GM19035 (cell line): ENCODE measurements around the gene TMEM184A.
A peak's percentile ranks its signal among the peaks of the same experiment; 100 is the strongest.
"Not testable (repeated sequence)": the region's sequence is repeated elsewhere in the genome, so short reads cannot be mapped to it uniquely, and the experiment has no call there.

ENCODE experiments used
- ATAC-seq: cut with Tn5 transposase; IDR thresholded peaks from one replicate; pipeline ENCODE4 v1.9.1; 2021; ENCODE audit not compliant: unreplicated experiment

Gene TMEM184A

GRCh38 chr7:1590887-1591286 lies 34.9 kb upstream of the TMEM184A start:
- no peak for ATAC-seq

DNA sequence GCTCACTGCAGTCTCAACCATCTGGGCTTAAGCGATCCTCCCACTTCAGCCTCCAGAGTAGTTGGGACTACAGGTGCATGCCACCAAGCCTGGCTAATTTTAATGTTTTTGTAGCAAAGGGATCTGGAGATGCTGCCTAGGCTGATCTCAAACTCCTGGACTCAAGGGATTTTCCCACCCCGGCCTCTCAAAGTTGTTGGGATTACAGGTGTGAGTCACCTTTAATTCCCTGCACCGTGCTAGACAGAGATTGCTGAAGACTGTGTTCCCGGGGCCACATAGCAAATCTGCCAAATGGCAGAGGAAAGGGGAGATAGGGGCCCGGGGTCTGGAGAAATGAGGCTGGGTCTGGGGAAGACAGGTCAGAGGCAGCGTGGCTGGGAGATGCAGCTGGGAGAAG lies 34.5 kb upstream of the TMEM184A start:
- no peak for ATAC-seq

- no peak for ATAC-seq
These were observed 33.0 kb upstream of the TMEM184A start for GRCh38 chr7:1588978-1589377.

DNA sequence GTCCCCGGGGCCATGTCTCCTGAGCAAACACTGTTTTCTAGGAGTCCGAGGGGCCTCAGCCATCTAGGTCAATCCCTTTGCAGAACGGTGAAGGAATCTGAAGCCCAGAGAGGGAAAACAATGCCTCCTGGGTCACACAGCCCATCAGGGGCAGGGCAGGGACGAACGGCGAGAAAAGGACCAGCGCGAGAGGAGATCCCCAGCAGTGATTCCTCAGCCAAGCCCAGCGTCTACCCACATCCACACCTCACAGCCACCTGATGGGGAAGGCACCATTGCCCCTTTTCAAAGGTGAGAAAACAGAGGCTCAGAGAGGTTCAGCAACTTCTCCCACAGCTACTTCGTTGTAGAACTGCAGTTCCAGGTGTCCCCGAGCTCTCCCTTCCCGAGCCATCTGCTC lies 31.7 kb upstream of the TMEM184A start:
- ATAC-seq: no peak

GRCh38 chr7:1586827-1587705 lies 31.1 kb upstream of the TMEM184A start:
- no peak for ATAC-seq

GRCh38 chr7:1586126-1586826 lies 30.3 kb upstream of the TMEM184A start:
- no peak for ATAC-seq

DNA sequence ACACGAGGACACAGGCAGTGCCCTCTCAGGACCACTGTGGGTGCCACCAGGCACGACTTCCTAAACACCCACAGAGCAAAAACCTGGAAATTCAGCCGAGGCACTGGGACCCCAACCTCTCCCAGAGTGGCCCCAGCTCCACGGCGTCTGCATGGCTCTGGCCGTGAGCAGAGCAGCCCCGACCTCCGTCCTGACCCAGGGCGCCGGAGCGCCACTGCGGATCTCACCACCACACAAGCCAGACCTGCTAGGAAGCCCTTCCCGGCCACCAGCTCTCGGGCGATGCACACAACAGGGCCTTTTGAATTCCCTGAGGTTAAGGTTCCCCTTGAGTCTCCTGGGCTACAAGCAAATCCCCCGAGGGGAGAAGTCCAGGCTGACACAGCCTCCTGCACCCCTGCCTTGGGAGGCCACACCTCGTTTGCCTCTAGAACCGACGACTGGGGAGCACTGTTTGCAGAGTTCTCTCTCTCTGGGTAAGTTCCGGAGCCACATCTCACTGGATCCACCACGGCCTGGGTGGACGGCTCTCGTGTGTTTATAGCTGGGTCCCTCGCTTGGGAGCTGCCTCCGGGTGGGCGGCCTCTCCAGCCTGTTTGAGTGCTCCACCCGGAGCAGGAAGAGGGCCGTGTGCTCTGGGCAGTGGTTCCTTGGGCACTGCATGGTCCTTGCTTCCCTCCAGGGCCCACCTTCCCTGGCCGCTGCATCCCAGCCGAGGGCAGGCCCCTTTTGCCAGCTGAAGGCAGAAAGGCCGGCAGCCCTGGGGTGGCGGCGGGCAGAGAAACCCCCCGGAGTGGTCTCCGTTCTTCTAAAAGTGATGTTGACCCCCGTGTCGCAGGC lies 29.4 kb upstream of the TMEM184A start:
- ATAC-seq: no peak

- no peak for ATAC-seq
These were observed 28.7 kb upstream of the TMEM184A start for GRCh38 chr7:1584700-1585099.

DNA sequence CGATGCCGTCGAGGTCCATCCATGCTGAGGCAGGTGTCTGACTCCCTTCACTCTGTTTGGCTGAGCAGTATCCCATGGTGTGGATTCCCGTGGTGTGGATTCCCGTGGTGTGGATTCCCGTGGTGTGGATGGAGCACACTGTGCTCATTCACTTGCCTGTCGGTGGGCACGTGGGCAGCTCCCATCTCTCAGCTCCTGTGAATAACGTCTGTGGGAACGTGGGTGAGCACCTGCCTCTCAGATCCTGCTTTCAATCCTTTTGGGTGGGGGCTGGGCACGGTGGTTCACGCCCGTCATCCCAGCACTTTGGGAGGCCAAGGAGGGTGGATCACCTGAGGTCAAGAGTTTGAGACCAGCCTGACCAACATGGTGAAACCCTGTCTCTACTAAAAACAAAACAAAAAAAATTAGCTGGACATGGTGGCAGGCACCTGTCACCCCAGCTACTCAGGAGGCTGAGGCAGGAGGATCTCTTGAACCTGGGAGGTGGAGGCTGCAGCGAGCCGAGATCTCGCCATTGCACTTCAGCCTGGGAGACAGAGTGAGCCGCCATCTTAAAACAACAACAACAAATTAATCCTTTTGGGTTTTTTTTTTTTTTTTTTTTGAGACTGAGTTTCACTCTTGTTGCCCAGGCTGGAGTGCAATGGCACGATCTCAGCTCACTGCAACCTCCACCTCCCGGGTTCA lies 27.4 kb upstream of the TMEM184A start:
- not testable (repeated sequence) for ATAC-seq

DNA sequence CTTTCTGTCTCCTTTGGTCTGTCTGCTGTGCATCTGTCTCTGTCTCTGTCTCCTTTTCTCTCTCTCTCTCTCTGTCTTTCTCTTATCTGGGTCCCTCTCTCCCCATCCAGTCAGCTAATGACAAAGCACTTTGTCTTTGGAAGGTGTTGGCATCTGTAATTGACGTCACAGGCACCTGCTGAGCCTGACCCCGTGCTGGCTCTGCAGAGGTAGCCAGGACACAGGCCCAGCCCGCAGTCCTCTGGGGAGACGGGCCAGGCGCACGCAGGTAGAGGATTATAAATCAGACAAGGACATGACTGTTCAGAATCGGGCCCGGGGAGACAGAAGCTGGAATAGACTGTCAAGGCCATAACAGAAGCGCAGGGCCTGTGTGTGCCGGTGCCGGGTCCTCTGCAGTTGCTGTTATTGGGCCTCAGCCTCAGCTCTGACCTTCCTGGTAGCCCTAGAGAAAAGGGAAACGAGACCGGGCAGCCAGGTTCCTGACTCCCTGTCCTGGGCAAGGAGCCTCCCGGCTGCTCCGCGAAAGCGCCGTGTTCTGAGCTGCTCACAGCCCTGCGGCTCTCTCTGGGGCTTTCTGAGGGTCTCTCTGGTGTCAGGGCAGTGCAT lies 24.5 kb upstream of the TMEM184A start:
- ATAC-seq: no peak

DNA sequence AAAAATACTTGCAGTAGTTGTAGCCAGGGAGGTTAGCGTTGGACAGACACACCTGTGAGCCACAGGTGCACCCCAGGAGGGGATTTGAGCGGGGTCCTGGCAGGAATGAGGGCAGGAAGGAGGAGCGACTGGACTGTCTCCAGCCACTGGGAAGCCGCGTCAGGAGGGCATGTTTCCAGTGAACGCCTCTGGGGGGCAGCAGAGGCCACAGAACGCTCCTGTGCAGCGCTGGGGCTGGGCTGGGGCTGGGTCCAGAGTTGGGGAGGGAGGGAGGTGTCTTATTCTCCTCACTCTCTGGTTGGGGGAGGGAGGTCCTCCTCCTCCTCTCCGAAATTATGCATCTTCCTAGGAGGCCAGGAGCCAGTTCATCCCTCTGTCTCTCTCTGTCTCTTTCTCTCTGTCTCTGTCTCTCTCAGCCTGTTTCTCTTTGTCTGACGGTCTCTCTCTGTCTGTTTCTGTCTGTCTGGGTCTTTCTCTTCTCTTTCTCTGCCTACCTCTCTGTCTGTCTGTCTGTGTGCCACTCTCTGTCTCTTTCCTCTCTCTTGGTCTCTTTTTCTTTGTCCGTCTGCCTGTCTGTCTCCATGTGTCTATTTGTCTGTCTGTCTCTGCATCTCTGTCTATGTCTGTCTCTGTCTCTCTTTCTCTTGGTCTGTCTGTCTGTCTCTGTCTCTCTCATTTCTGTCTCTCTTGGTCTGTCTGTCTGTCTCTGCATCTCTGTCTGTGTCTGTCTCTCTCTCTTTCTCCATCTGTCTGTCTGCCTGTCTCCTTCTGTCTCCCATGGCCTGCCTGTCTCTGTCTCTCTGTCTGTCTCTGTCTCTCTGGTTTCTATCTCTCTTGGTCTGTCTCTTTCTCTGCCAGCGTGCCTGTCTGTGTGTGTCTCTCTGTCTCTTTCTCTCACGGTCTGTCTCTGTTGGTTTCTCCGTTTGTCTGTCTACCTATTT lies 23.7 kb upstream of the TMEM184A start:
- no peak for ATAC-seq

DNA sequence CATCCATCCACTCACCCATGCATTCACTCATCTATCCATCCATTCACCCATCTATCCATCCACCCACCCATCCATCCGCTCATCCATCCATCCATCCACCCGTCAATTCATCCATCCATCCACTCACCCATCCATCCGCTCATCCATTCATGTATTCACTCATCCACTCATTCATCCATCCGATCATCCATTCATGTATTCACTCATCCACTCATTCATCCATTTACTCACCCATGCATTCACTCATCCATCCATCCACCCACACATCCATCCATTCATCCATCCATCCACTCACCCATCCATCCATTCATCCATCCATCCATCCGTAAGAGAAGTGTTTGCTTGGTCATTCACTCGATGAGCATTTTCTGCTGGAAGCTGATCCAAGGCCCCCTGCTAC lies 22.5 kb upstream of the TMEM184A start:
- ATAC-seq: no peak

DNA sequence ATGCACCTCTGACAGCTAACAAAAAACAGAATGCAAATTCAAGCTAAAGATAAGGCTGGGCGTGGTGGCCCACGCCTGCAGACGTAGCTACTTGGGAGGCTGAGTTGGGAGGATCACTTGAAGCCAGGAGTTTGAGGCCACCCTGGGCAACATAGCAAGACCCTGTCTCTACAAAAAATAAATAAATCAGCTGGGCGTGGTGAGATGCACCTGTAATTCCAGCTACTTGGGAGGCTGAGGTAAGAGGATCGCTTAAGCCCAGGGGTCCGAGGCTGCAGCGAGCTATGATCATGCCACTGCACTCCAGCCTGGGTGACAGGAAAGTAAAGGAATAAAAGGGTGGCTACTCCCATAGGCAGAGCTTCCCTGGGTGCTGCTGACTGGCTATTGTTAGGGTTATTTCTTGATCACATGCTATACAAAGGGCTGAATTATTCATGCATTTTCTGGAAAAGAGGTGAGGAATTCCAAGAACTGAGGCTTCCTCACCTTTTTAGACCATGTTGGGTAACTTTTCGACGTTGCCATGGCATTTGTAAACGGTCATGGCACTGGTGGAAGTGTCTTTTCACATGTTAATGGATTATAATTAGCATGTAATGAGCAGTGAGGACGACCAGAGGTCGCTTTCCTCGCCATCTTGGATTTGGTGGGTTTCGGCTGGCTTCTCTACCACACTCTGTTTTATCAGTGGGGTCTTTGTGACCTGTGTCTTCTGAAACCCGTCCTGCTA lies 20.7 kb upstream of the TMEM184A start:
- ATAC-seq: no peak

GRCh38 chr7:1575809-1576208 lies 19.8 kb upstream of the TMEM184A start:
- ATAC-seq: no peak

- no peak for ATAC-seq
These were observed 16.3 kb upstream of the TMEM184A start for GRCh38 chr7:1572111-1572822.

DNA sequence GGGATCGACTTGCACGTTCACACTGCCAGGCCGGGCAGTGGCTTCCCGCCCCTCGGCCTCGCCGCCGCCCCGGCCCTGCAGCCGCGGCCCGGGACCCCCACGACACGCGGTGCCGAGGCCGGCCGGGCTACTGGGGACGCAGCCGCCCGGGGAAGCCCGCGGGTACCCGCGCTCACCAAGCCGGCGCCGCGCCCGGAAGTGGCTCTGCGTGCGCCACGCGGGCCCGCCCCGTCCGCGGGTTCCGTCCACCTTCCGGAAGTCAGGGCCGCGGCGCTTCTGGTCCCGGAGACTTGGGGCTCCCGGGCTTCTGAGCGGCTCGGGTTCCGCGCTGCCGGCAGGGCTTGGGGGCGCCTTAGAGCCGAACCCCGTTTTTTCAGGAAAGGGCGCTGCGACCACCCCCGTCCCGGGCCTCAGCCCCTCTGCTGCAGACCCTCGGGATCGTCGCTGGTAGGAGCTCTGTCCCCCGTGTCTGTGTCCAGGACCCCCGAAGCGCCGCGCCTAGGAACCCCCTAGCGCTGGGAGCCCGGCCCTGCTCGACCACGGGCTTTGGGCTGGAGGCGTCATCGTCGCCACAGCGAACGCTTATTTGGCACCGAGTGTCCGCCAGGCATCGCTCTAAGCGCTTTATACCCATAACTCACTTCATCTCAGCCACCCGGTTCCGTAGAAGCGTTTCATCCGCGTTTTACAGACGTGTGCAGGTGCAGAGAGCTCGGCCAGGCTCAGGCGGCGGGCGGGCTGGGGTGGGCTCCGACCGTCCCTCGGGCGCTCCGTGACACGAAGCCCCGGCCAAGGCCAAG lies 14.0 kb upstream of the TMEM184A start, which contains the start of gene PSMG3:
Gene PSMG3 (minus strand): TSS at position 200 of the 800 bp plus-strand sequence. CDS start 693 bp downstream, outside the sequence.
- peak; percentile 83 for ATAC-seq

GRCh38 chr7:1569440-1569832 lies 13.4 kb upstream of the TMEM184A start:
- ATAC-seq: no peak
